GM18861 (cell line): ENCODE data around the gene VCP.

ENCODE experiments used
- ATAC-seq: cut with Tn5 transposase; IDR thresholded peaks from one replicate; pipeline ENCODE4 v1.9.1; 2021; ENCODE audit not compliant: unreplicated experiment

The VCP gene

GRCh38 chr9:35067056-35067455, 5.4 kb downstream of the VCP start:
- ATAC-seq = no peak

DNA sequence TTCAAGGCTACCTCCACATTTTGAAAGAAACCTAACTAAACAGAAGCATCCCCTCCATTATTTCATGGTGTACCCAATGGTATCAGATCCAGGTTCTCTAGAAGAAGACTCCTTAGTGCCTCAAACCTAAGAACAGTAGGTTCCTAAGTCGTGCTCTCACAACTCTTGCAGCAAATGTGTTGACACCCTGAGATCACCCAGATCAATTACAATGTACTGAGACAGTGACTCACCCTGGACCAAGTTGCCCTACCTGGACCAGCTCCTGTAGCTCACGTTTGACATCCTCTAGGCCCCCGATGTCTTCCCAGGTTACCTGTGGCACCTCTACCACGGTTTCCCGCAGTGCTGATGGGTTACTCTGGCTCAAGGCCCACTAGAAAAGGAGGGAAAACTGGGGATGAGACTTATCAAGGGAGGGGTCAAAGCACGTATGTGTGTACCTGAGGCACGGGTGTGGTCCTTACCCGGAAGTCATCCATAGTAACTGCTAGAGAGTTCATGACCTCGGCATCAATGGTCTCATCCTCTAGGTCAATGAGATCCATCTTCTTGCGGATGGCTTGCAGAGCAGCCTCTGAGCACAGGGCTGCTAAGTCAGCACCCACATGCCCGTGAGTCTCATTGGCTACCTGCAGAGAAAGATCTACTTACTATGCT, 11.7 kb downstream of the VCP start:
- ATAC-seq = no peak

DNA sequence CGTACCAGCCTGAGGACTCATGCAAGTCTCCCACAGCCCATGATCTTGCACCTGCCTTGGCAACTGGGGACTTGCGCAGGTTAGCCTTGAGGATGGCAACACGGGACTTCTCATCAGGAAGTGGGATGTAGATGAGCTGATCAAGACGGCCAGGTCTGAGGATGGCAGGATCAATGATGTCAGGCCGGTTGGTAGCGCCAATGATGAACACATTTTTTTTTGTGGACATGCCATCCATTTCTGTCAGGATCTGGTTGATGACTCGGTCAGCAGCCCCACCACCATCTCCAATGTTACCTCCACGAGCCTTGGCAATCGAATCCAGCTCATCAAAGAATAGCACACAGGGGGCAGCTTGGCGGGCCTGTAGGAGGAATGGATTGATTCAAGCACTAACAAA, 13.0 kb downstream of the VCP start:
- ATAC-seq = no peak

GRCh38 chr9:35057271-35057620, 15.2 kb downstream of the VCP start:
- no peak for ATAC-seq

GRCh38 chr9:35056571-35057270, 15.7 kb downstream of the VCP start:
- ATAC-seq = no peak

DNA sequence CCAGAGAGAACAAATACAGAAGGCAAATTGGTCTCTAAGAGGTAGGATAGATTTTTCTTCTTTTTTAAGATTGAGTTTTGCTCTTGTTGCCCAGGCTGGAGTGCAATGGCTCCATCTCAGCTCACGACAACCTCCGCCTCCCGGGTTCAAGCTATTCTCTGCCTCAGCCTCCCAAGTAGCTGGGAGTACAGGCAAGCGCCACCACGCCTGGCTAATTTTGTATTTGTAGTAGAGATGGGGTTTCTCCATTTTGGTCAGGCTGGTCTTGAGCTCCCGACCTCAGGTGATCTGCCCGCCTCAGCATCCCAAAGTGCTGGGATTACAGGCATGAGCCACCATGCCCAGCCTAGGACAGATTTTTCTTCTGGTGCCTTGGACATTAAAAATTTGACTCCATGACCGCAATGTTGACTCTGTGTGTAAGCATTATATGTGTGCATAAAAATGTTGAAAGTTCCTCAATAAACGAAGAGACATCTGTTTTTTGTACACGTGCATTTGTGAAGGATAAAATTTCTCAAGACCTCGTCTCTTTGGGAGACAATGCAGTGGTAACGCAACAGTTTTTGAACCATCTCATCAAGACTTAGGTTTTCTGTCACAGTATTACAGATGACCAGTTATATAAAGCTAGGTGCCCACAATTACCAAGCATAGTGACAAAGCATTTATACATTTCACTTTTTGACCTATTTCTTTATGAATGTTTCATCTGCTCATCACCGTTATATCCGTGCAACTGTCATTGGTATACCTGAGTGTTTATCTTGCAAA, 17.4 kb downstream of the VCP start:
- ATAC-seq = no peak

DNA sequence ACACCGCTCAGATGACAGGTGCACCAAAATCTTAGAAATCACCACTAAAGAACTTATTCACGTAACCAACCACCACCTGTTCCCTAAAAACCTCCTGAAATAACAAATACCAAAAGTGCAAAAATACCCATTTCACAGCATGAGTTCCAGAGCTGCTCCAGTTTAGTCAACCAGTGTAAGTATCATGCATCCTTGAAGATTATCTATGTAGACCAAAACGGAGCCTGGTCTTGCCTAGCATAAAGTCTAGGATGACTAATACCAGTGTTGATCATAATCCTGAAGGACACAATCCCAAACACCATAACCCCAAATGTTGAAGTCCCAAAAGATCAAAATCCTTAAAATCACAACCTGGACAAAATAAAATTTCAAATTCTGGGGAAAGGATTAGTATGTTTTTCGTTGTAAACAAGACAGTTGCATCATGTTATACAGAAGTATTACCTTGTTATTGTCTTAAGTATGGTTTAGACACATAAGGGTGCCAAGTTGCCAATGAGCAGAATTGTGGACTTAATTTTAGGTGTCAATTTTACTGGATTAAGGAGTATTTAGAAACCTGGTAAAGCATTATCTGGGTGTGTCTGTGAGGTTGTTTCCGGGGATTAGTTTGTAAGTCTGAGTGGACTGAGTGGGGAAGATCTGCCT, 18.1 kb downstream of the VCP start:
- ATAC-seq = no peak

DNA sequence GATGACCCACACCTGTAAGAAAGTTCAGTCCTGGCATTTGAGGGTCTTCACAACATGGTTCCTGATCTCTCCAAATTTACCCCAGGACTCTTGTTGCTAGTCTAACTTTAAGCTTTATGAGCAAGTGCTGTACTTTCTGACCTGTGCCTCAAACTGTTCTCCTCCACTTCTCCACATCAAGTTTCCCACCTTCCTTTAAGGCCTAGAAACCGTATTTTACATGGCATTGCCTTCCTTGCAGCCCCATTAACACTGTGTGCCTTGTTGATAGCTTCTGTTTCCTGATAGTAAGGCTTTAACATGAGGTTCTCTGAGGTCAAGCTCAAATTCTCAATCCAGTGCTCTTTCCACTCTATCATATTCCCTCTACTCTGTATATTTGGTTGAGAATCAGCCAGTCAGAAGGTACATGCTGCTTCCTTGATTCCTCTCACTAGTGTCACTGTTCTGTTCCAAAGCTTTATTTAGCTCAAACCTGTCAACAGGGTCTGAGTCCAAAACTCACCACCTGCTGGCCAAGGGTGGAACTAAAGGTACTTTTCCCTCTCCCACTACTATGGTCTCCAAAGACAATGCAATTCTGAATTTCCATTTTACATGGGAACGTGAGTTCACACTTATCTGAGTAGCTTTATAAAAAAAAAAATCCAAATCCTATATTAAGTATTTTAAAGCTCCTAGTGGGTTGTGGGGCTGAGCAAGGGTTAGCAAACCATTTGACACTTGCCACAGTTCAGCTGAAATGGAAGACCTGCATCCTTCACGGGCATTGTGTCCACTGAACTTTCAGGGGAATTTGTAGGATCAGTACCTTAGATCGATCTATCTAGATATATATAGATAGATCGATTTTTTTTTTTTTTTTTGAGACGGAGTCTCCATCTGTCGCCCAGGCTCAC, 21.1 kb downstream of the VCP start:
- no peak for ATAC-seq

- no peak for ATAC-seq
These were observed 23.9 kb downstream of the VCP start for GRCh38 chr9:35048511-35048910.

GRCh38 chr9:35044071-35044470, 28.4 kb downstream of the VCP start:
- no peak for ATAC-seq

DNA sequence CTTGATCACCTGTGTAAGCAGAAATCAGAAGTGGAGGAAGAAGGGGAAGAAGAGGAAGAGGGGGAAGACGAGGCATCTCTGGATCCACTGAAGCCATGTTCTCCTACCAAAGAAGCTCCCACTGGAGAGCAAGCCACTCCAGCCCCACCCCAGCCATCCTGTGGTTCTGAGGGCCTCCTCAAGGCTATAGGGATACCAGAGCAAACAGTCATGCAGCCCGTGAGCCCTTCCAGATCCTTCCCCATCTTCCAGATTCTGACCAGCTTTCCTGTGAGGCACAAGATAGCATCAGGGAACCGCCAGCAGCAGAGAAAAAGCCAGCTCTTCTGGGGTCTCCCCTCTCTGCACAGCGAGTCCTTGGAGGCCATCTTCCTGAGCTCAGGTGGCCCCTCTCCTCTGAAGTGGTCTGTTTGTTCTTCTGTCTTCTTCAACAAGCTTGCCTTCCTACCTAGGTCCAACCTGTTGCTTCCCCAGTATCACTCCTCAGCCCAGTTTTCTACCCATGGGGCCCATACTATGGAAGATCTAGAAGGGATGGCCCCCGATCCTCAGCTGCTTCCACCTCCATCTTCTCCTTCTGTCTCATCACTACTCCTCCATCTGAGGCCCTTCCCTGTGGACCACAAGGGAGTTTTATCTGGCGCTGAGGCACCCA, 29.4 kb downstream of the VCP start:
- no peak for ATAC-seq

DNA sequence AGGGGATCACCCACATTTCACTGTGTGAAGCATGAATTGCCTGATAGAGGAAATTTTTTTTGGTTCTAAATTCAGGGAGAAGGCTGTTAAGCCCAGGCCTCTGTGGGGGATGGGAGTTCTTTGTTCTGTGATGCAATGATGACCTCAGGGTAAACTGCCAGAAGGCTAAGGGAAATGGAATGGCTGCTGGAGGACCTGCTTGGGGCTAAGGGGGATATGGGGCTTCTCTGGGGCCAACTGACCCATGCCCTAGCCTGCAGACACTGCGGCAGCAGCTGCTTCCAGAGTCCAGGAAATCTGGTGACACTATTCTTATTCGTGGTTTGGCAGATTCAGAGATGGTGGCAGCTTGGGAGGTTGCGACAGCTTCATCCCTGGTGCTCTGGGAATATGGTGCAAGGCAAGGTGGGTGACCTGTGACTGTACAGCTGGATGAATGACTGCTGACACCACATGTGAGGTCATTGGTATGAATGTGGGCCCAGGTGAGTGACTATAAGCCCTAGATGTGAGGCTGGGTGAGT, 30.3 kb downstream of the VCP start:
- no peak for ATAC-seq

DNA sequence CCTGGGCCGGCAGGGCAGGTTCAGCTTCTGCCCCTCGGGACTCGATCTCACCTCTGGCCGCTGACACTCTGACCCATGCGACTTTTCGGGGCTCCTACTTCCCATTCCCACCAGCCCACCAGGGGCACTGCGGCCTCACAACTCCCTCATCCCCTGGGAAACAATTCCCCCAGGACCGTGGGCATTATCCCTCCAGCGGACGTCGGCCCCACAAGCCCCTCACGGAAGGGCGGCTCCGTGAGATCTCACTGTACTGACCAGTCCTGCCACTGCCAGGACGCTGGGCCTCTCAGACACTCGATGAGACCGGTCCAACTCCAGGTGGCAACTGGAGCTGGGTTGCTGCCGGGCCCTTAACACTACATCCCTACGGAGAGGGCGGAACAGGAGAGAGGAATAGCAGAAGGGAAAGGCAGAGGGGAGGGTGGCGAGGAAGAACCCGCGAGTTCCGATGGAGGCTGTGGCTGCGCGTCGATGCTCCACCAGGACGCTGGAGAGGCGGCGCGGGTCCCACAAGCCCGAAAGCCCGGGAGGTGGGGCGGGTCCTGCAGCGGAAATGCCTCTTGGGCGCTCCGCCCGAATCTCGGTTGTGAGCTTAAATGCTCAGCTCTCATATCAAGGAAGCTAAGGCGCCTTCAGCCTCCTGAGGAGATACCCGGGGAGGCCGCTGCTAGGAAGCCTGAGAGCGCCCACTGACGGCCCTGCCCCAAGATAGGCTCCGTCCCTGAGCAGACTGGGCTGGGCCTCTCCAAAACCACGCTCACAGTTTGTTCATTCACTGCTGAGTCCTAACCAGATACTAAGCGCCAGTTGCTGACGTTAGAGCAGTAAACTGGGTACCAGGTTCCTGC, 36.3 kb downstream of the VCP start:
- ATAC-seq = no peak

GRCh38 chr9:35033101-35033500, 39.3 kb downstream of the VCP start:
- ATAC-seq = no peak

- no peak for ATAC-seq
These were observed 42.6 kb downstream of the VCP start for GRCh38 chr9:35029852-35030251.

GRCh38 chr9:35029241-35029640, 43.2 kb downstream of the VCP start:
- ATAC-seq = no peak

GRCh38 chr9:35028341-35028740, 44.1 kb downstream of the VCP start:
- ATAC-seq = no peak

DNA sequence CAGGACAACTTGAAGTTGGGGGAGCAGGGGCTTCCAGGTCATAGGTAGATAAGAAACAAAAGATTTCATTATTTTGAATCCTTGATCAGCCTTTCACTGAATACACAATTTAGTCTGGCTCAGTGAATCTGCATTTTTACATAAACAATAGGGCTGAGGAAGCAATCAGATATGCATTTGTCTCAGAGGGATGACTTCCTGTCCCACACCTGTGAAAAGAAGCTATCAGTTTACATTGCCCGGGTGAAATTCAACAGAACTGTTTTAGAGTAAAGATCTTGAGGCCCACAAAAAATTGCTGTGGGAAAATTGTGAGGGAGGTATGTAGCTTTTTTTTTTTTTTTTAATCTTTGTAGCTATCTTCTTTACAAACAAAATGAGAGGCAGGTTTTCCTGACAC, 44.6 kb downstream of the VCP start:
- ATAC-seq = no peak

DNA sequence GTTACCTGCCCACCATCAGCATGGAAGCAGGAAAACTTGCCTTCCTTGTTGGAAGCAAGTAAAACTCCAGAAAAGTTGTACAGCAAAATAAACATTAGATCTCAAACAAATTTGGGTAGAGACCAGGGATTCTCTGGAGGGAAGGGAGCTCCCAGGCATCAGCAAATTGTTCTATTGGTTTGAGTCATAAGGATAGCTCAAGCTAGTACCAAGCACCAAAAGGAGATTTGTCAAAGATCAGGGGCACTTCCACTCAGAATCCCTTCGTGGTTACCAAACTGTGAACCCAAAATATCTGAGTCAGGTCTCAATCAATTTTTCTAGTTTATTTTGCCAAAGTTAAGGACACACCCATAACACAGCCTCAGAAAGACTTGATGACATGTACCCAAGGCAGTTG, 45.1 kb downstream of the VCP start:
- ATAC-seq = no peak
